Measurements from ENCODE around the gene CIDEB.

Gene CIDEB

DNA sequence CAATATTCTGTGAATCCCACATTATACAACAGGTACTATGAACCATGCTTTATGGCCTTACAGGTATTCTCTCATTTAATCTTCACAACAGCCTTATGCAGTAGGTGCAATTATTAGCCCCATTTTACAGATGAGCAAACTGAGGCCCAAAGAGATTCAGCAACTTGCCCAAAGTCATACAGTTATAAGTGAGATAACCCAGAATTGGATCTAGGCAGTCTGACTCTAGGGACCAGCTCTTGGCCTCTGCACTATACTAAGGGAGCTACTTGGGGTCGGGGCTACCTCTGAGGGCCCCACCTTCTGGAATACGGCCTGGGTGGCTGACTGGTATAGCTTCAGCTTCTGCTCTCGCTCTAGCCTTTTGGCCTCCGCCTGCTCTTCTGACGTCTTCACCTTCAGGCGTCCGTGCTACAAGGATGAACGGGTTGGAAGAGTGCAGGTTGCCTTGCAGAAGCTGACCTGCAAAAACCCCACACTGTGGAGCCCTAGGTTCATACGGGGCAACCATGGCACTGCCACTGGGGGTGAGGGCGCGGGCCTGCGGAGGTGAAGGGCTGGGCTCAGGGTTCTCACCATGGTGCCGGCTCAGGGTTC is 37.1 kb downstream of the CIDEB start:
- peak overlapping the region; percentile 96; the same call in 1 of the 2 replicates for H3K9ac ChIP-seq (ENCODE audit: low read depth, low read length)
- peak overlapping the region; percentile 86 for H3K4me3 ChIP-seq (ENCODE audit: low read length)
- no peaks in the 10 kb centered on the region for H3K9me3 ChIP-seq (ENCODE audit: insufficient read depth, low read depth, low read length)
- H3K36me3 ChIP-seq (ENCODE audit: insufficient read depth, low read depth, low read length) = no peaks in the 10 kb centered on the region
- H3K27me3 ChIP-seq (ENCODE audit: insufficient read depth, low read length) = no peaks in the 10 kb centered on the region
- peak overlapping the region; percentile 77 for H3K27ac ChIP-seq (ENCODE audit: low read length)
- no peaks in the 10 kb centered on the region; the same call in 1 of the 2 replicates for H3K4me1 ChIP-seq (ENCODE audit: insufficient read depth, low read length)

DNA sequence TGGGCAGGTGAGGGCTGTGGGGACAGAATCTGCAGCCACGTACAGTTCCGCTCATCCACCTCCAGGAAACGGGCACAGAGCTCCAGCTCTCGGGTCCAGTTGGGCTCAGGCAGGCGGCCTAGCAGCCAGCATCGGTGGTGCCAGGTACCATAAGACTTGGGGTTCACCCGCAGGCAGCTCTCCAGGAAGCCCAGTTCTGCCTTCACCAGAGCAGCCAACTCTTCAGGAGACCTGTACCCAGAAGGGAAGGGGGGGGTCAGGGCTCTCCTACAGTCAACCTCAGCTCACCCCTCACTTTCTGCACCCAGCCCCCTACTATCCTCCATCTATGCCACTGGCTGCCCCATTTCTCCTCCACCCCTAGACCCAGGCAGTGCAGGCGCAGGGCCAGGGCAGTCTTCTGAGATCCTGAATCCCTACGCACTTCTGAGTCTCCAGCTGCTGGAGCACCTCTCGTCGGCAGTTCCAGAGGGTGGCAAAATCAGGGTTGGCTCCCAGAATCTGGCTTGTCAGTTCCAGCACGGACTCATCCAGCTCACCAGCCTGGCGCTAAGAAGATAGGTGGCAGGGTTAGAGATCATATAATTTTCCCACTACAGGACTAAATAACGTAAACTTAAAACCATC is 37.8 kb downstream of the CIDEB start:
- no peak overlapping the region for H3K9ac ChIP-seq (ENCODE audit: low read depth, low read length)
- H3K9me3 ChIP-seq (ENCODE audit: insufficient read depth, low read depth, low read length) = no peaks in the 10 kb centered on the region
- no peaks in the 10 kb centered on the region for H3K27me3 ChIP-seq (ENCODE audit: insufficient read depth, low read length)
- no peak overlapping the region for H3K27ac ChIP-seq (ENCODE audit: low read length)
- no peaks in the 10 kb centered on the region for H3K36me3 ChIP-seq (ENCODE audit: insufficient read depth, low read depth, low read length)
- no peak overlapping the region for H3K4me3 ChIP-seq (ENCODE audit: low read length)
- H3K4me1 ChIP-seq (ENCODE audit: insufficient read depth, low read length) = no peaks in the 10 kb centered on the region; the same call in 1 of the 2 replicates

DNA sequence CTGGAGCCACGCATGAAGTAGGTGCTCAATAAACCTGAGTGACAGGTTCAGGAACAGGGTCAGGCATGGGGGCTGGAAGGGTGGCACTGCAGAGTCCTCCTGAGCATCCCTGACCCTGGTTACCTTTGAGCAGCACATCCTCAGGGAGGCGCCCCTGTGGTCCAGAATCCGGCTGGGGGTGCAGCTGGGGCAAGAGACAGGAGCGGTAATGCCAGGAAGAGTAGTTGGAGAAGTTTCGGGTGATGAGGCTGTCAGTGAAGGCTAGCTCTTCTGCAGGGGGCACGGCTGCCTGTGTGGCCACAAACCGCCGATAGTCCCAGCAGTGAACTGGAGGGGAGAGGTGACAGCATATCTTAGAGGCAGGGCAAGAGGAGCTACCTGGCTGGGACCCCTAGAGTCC is 38.4 kb downstream of the CIDEB start:
- Histone ChIP-seq H3K36me3 (ENCODE audit: insufficient read depth, low read depth, low read length) (no peaks in the 10 kb centered on the region), H3K4me3 (ENCODE audit: low read length) (no peak overlapping the region), H3K27ac (ENCODE audit: low read length) (no peak overlapping the region)

DNA sequence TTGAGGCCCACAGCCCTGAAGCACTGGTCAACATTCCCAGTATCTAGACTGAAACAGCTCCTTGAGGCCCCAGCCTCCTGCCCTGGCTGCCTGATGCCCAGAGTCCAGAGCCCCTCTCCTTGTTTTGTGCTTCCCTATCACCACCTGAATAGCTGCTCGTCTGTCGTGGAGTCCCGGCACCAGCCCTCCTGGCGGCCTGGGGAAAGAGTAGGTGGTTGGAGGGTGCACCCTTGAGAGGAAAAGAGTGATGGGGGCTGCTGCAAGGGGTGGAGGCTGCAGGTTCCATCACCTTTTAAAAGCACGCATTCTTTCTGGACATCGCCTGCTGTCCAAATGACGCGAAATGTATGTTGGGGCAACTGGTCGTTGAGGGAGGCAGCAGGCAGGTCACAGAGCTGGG is 39.6 kb downstream of the CIDEB start:
- Histone ChIP-seq H3K4me3 (ENCODE audit: low read length) (no peak overlapping the region), H3K4me1 (ENCODE audit: insufficient read depth, low read length) (peaks cover 4% of the 10 kb centered on the region; the same call in 1 of the 2 replicates), H3K27ac (ENCODE audit: low read length) (no peak overlapping the region), H3K27me3 (ENCODE audit: insufficient read depth, low read length) (no peaks in the 10 kb centered on the region), H3K9me3 (ENCODE audit: insufficient read depth, low read depth, low read length) (no peaks in the 10 kb centered on the region), H3K36me3 (ENCODE audit: insufficient read depth, low read depth, low read length) (no peaks in the 10 kb centered on the region), H3K9ac (ENCODE audit: low read depth, low read length) (no peak overlapping the region)

More for the DNA sequence above, 38.4 kb downstream of the CIDEB start:
- Histone ChIP-seq H3K27me3 (ENCODE audit: insufficient read depth, low read length) (no peaks in the 10 kb centered on the region), H3K4me1 (ENCODE audit: insufficient read depth, low read length) (no peaks in the 10 kb centered on the region; the same call in 1 of the 2 replicates), H3K9ac (ENCODE audit: low read depth, low read length) (no peak overlapping the region), H3K9me3 (ENCODE audit: insufficient read depth, low read depth, low read length) (no peaks in the 10 kb centered on the region)

DNA sequence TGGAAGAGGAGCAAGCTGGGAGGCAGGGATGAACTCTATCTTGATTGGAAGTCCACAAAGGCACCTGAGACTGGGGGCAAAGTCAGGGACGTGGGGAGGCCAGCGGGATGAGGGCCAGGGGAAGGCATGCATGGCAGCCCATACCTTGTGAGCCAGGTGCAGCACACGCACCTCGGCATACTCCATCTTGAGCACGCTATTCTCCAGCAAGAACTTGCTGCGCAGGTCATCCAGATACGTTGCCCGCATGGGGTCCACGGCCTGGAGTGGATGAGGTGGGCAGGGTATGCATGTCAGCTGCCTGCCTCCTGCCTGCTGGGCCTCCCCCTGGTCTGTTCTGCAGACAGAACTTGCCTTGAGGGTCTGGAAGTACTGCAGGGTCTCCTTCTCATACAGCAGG is 40.3 kb downstream of the CIDEB start:
- H3K27ac ChIP-seq (ENCODE audit: low read length) = no peak overlapping the region
- no peaks in the 10 kb centered on the region for H3K27me3 ChIP-seq (ENCODE audit: insufficient read depth, low read length)
- no peak overlapping the region for H3K4me3 ChIP-seq (ENCODE audit: low read length)
- no peaks in the 10 kb centered on the region for H3K36me3 ChIP-seq (ENCODE audit: insufficient read depth, low read depth, low read length)
- no peak overlapping the region for H3K9ac ChIP-seq (ENCODE audit: low read depth, low read length)
- no peaks in the 10 kb centered on the region for H3K9me3 ChIP-seq (ENCODE audit: insufficient read depth, low read depth, low read length)
- H3K4me1 ChIP-seq (ENCODE audit: insufficient read depth, low read length) = peaks cover 4% of the 10 kb centered on the region; the same call in 1 of the 2 replicates

DNA sequence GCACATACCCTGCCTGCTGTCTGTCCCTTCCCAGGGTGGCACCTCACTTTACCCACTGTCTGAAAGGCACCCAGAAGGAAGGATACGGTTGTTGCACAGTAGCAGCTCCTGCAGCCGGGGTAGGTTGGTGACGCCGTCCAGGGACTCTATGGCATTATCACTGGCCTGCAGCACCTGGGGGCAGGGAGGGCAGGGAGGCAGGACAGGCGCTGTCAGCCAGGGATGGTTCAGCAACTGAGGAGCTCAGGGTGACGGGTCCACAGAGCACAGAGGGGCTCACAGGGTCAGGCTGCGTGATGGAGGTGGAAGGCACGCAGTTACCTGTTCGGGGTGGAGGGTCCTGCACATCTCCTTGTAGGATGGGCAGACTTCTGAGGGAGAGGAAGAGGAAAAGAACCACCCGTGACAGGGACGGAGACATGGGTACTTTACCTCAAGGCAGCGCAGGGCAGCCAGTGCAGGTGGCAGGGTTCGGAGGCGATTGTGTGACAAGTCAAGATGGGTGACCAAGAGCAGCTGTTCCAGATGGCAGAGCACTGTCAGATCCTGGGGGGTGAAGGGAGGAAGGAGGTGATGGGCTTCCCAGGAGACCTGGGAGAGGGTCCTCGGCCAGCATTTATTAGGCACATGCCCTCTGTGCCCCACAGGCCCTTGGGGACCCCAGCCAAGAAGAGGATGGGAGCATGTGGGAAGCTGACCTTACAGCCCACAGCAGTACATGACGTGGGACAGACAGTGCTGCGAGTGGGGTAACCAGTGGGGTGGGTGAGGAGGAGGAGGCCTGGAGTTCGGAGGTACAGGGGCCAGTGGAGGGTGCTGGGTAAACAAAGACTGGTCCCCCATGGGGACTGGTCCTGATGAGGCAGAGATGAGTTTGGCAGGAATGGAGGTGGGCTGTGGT is 41.2 kb downstream of the CIDEB start:
- H3K27ac ChIP-seq (ENCODE audit: low read length) = no peak overlapping the region
- no peak overlapping the region for H3K9ac ChIP-seq (ENCODE audit: low read depth, low read length)
- H3K4me1 ChIP-seq (ENCODE audit: insufficient read depth, low read length) = peaks cover 4% of the 10 kb centered on the region; the same call in 1 of the 2 replicates
- no peaks in the 10 kb centered on the region for H3K36me3 ChIP-seq (ENCODE audit: insufficient read depth, low read depth, low read length)
- H3K27me3 ChIP-seq (ENCODE audit: insufficient read depth, low read length) = no peaks in the 10 kb centered on the region
- H3K9me3 ChIP-seq (ENCODE audit: insufficient read depth, low read depth, low read length) = no peaks in the 10 kb centered on the region
- H3K4me3 ChIP-seq (ENCODE audit: low read length) = no peak overlapping the region

DNA sequence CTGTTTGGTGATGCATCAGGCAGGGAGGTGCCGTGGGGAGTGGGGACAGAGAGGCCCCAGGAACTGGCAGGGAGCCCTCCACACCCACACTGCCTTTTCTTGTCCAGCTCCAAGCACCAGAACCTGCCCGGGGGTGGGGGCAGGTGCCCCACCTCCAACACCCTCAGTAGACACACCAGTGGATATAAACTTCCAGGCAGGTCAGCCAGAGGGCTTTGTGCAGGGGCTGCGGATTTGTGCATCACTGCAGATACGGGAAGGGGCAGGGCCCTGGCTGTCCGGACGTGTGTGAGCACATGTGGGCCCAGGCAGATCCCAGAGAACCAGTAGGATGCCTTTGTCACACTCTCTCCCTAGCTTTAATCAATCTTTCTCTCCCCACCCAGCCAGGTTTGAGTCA is 43.5 kb downstream of the CIDEB start:
- H3K27ac ChIP-seq (ENCODE audit: low read length) = no peak overlapping the region
- no peaks in the 10 kb centered on the region for H3K36me3 ChIP-seq (ENCODE audit: insufficient read depth, low read depth, low read length)
- no peaks in the 10 kb centered on the region for H3K27me3 ChIP-seq (ENCODE audit: insufficient read depth, low read length)
- H3K9me3 ChIP-seq (ENCODE audit: insufficient read depth, low read depth, low read length) = no peaks in the 10 kb centered on the region
- H3K9ac ChIP-seq (ENCODE audit: low read depth, low read length) = no peak overlapping the region
- no peak overlapping the region for H3K4me3 ChIP-seq (ENCODE audit: low read length)
- peaks cover 4% of the 10 kb centered on the region; the same call in 1 of the 2 replicates for H3K4me1 ChIP-seq (ENCODE audit: insufficient read depth, low read length)

DNA sequence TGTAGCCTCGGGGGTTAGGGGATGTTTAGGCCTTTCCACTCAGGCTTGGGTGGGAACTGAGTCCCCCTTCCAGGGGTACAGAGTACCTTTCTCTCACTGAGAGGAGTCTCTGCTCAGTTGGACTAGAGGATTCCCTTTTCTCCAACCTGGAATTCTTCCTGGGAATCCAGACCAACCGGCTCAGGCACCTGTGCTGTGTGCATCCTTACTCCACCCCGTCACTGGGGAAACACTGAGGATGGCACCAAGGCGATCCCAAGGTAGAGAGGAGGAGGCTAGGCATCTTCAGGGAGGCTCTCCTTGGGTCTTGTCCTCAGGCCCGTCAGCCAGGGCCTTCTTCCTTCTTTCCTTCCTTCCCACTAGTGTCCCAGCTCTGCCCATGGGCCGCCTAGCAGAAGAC is 43.9 kb downstream of the CIDEB start:
- H3K27ac ChIP-seq (ENCODE audit: low read length) = no peak overlapping the region
- H3K9me3 ChIP-seq (ENCODE audit: insufficient read depth, low read depth, low read length) = no peaks in the 10 kb centered on the region
- H3K9ac ChIP-seq (ENCODE audit: low read depth, low read length) = no peak overlapping the region; the same call in 1 of the 2 replicates
- H3K36me3 ChIP-seq (ENCODE audit: insufficient read depth, low read depth, low read length) = no peaks in the 10 kb centered on the region
- H3K27me3 ChIP-seq (ENCODE audit: insufficient read depth, low read length) = no peaks in the 10 kb centered on the region
- peaks cover 4% of the 10 kb centered on the region; the same call in 1 of the 2 replicates for H3K4me1 ChIP-seq (ENCODE audit: insufficient read depth, low read length)
- H3K4me3 ChIP-seq (ENCODE audit: low read length) = no peak overlapping the region

DNA sequence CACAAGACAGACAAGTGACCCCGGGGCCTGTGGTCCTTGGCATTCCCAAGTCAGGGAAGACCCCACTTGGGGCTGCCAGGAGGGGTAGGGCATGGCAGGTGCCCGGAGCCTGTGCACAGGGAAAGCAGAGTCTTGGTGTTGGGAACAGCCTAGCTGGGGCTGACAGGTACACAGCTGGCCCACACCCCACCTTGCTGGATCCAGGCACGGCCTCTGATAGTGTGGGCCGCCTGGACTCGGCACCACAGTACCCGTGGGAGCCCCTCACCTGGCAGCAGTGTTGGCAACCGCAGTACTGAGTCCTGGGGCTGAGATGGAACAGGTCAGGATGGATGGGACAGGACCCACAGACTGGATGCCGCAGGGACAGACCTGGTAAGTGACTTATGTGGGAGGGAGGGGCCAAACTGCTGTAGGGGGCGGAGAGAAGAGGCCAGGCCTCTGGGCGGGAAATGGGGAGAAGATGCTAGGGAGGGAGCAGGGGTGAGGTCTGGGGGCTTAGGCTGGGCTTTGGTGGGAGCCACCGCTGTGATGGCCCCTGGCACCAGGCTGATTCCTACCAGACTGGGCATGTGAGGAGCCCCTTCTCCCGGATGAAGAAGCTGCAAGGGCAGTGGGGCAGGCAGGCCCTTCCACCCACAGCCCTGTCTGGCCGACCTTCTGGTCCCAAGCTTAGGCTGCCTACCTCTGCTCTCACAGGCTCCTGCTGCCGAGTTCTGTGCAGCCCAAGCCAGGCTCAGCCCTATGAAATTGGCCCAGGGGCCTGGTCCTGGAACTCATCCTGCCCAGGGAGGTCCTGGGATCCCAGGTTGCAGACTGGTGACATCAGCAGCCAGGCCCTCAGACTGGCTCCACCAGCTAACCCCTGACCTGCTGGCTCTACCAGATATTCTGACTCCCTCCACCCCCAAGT is 44.7 kb downstream of the CIDEB start, which contains the start of gene TGM1:
Gene TGM1 (minus strand): TSS at position 357 of the 913 bp plus-strand sequence. CDS start 825 bp downstream, outside the sequence.
- Histone ChIP-seq H3K4me1 (ENCODE audit: insufficient read depth, low read length) (peaks cover 4% of the 10 kb centered on the region; the same call in 1 of the 2 replicates), H3K9ac (ENCODE audit: low read depth, low read length) (peak within 1 kb of the TSS; percentile 6; the same call in 1 of the 2 replicates), H3K27ac (ENCODE audit: low read length) (no peak within 1 kb of the TSS), H3K9me3 (ENCODE audit: insufficient read depth, low read depth, low read length) (no peaks in the 10 kb centered on the region), H3K4me3 (ENCODE audit: low read length) (no peak within 1 kb of the TSS), H3K36me3 (ENCODE audit: insufficient read depth, low read depth, low read length) (no peaks in the 10 kb centered on the region), H3K27me3 (ENCODE audit: insufficient read depth, low read length) (no peaks in the 10 kb centered on the region)

DNA sequence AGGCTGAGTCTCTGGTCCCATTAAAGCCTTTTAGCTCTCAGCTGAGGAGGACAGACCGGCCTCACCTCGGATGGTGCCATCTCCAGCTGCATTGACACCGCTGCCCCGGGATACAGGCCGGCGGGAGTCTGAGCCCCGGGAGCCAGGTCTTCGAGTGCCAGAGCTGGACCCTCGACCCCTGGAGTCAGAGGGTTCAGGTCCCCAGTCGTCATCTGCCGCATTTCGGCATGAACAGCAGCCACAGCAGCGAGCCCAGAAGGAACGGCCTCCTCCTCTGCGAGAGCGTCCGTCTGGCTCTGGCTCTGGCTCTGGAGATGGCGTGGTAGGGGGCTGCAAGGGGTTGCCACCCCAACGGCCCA is 45.8 kb downstream of the CIDEB start:
- no peaks in the 10 kb centered on the region for H3K9me3 ChIP-seq (ENCODE audit: insufficient read depth, low read depth, low read length)
- no peak overlapping the region for H3K9ac ChIP-seq (ENCODE audit: low read depth, low read length)
- no peaks in the 10 kb centered on the region for H3K36me3 ChIP-seq (ENCODE audit: insufficient read depth, low read depth, low read length)
- H3K27ac ChIP-seq (ENCODE audit: low read length) = no peak overlapping the region
- H3K4me1 ChIP-seq (ENCODE audit: insufficient read depth, low read length) = peaks cover 4% of the 10 kb centered on the region; the same call in 1 of the 2 replicates
- no peak overlapping the region for H3K4me3 ChIP-seq (ENCODE audit: low read length)
- H3K27me3 ChIP-seq (ENCODE audit: insufficient read depth, low read length) = no peaks in the 10 kb centered on the region

Measured in iPS-20b (cell line).